ENCODE results near the gene TTR. TPM values are rescaled to one million over a fixed set of nuclear protein-coding genes. Genes with fewer than 3 reads are reported as not detected.

The TTR gene
- total RNA-seq, 1 donor from 2014 or later: not detected

DNA sequence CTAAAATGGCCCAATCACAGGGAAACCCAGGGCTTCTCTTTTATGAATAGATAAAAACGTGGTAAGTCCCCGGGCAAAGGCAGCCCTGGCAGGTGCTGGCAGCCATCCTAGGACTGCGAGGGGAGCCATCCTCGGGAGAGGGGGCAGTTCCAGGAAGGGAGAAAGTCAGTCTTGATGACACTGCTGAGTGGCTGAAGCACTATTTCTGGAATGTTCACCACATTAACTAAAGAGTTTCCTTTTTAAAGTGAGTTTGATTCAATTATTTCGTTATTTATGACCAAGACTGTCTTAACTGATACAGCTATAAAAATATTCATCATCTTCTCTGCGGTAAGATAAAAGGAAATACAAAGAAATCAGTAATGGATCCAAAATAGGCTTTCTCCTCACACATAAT lies 20.4 kb downstream of the TTR start:
- no peaks in the 10 kb centered on the region for H3K27me3 ChIP-seq (ENCODE audit: low read depth)
- no peak for DNase-seq
- H3K36me3 ChIP-seq: no peaks in the 10 kb centered on the region
- intact Hi-C loops (cut with micrococcal nuclease): no loop called here
- no peaks in the 10 kb centered on the region for H3K9me3 ChIP-seq (replicated peaks)
- H3K4me1 ChIP-seq: peaks cover 23% of the 10 kb centered on the region
- TF ChIP-seq, protein P1, sequence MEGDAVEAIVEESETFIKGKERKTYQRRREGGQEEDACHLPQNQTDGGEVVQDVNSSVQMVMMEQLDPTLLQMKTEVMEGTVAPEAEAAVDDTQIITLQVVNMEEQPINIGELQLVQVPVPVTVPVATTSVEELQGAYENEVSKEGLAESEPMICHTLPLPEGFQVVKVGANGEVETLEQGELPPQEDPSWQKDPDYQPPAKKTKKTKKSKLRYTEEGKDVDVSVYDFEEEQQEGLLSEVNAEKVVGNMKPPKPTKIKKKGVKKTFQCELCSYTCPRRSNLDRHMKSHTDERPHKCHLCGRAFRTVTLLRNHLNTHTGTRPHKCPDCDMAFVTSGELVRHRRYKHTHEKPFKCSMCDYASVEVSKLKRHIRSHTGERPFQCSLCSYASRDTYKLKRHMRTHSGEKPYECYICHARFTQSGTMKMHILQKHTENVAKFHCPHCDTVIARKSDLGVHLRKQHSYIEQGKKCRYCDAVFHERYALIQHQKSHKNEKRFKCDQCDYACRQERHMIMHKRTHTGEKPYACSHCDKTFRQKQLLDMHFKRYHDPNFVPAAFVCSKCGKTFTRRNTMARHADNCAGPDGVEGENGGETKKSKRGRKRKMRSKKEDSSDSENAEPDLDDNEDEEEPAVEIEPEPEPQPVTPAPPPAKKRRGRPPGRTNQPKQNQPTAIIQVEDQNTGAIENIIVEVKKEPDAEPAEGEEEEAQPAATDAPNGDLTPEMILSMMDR (IDR thresholded peaks at IDR 0.05; ENCODE audit: borderline replicate concordance): no peak
- H3K27ac ChIP-seq (replicated peaks): no peak overlapping the region
- no peak overlapping the region for H3K4me3 ChIP-seq

DNA sequence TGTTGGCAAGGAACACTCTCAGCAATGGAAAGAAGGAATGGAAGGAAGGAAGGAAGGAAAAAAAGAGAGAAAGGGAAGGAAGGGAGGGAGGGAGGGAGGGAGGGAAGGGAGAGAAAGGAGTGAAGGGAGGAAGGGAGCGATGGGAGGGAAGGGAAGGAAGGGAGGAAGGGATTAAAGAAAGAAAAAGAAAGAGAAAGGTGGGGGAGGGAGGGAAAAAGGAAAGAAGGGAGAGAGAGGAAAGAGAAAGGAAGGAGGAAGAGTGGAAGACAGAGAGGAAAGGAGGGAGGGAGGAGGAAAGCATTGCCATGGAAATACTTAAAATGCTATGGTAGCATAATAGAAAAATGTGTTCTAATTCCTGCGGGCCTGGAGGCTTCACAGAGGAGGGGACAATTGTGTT lies 22.4 kb downstream of the TTR start:
- H3K4me3 ChIP-seq: no peak overlapping the region
- H3K36me3 ChIP-seq: no peaks in the 10 kb centered on the region
- TF ChIP-seq, protein P1 (IDR thresholded peaks at IDR 0.05; ENCODE audit: borderline replicate concordance): no peak
- no peaks in the 10 kb centered on the region for H3K27me3 ChIP-seq (ENCODE audit: low read depth)
- H3K4me1 ChIP-seq: peaks cover 23% of the 10 kb centered on the region
- H3K27ac ChIP-seq (replicated peaks): no peak overlapping the region
- H3K9me3 ChIP-seq (replicated peaks): no peaks in the 10 kb centered on the region
- no peak for DNase-seq
- intact Hi-C loops (cut with micrococcal nuclease): no loop called here

DNA sequence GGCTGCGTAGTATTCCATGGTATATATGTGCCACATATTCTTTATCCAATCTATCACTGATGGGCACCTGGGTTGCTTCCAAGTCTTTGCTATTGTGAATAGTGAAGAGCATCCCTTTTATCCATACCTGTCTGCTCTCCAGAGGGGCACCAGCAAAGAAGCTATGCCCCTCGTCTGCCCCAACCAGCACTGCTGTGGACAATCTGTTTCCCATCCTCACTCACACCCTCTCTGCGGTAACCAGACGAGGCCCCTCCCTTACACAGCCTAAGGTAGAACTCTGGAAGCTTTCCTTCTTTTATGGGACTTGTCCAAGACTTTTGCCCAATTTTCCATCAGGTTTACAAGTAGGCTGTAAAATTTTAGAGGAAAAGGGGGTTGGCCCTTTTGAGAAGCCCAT lies 24.9 kb downstream of the TTR start:
- H3K36me3 ChIP-seq: no peaks in the 10 kb centered on the region
- intact Hi-C loops (cut with micrococcal nuclease): no loop called here
- H3K9me3 ChIP-seq (replicated peaks): no peaks in the 10 kb centered on the region
- H3K27me3 ChIP-seq (ENCODE audit: low read depth): no peaks in the 10 kb centered on the region
- H3K4me1 ChIP-seq: peaks cover 7% of the 10 kb centered on the region
- DNase-seq: no peak
- no peak overlapping the region for H3K27ac ChIP-seq (replicated peaks)
- TF ChIP-seq, protein P1 (IDR thresholded peaks at IDR 0.05; ENCODE audit: borderline replicate concordance): no peak
- H3K4me3 ChIP-seq: no peak overlapping the region

DNA sequence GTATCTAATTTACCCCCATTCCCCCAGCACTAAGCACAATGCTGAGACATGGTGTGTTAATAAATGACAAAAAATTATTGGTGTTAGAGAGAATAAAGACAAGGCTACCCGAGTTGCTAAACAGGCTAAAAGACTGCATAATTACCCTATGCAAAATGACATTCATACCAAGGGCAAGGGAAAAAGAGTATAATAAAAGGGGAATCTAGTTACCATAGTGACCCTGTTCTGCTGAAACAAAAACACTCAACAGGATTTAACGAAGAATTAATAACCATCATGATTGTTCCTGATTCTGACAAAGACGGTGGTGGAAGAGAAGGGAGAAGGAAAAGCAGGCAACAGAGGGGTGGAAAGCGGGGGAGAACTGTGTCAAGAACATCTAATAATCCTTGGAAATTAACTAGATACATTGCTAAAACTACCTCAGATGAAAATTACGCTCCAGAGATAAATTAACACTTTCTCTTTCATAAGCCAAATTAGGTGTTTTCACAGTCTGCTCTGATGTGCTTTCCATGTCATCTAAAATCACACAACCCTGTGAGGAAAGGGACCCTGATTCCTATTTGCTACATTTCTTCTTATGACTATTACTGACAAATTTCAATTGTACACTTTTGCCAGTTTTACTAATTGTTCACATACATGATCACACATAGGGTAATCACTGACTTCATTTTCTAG lies 25.5 kb downstream of the TTR start:
- DNase-seq: no peak
- H3K4me1 ChIP-seq: peaks cover under 1% of the 10 kb centered on the region
- no peak overlapping the region for H3K27ac ChIP-seq (replicated peaks)
- no peaks in the 10 kb centered on the region for H3K36me3 ChIP-seq
- H3K27me3 ChIP-seq (ENCODE audit: low read depth): no peaks in the 10 kb centered on the region
- TF ChIP-seq, protein P1 (IDR thresholded peaks at IDR 0.05; ENCODE audit: borderline replicate concordance): no peak
- intact Hi-C loops (cut with micrococcal nuclease): no loop called here
- H3K9me3 ChIP-seq (replicated peaks): no peaks in the 10 kb centered on the region
- no peak overlapping the region for H3K4me3 ChIP-seq

DNA sequence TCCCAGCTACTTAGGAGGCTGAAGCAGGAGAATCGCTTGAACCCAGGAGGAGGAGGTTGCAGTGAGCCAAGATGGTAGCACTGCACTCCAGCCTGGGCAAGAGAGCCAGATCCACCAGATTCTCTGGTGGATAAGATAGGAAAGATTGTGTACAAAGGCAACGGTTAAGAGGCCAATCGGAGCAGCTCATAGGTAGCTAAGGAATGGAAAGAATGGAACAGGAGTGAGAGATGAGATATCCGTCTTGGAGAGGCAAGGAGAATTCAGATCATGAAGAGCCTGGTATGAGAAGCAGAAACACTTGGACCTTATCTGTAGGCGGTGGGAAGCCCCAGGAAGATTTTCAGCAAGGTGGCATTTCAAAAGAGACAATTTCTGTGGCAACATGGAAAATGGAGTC lies 27.1 kb downstream of the TTR start:
- intact Hi-C loops (cut with micrococcal nuclease): no loop called here
- Histone ChIP-seq H3K4me1 (no peaks in the 10 kb centered on the region), H3K27me3 (ENCODE audit: low read depth) (no peaks in the 10 kb centered on the region), H3K4me3 (no peak overlapping the region), H3K36me3 (no peaks in the 10 kb centered on the region), H3K27ac (replicated peaks) (no peak overlapping the region), H3K9me3 (replicated peaks) (no peaks in the 10 kb centered on the region)
- DNase-seq: no peak
- TF ChIP-seq, protein P1 (IDR thresholded peaks at IDR 0.05; ENCODE audit: borderline replicate concordance): no peak

Measured in left ventricle myocardium inferior (tissue), 1 donor.